ENCODE data around the gene ESRRG.

GRCh38 chr1:216643176-216643575, 80.1 kb downstream of the ESRRG start:
- TF ChIP-seq, protein P1, sequence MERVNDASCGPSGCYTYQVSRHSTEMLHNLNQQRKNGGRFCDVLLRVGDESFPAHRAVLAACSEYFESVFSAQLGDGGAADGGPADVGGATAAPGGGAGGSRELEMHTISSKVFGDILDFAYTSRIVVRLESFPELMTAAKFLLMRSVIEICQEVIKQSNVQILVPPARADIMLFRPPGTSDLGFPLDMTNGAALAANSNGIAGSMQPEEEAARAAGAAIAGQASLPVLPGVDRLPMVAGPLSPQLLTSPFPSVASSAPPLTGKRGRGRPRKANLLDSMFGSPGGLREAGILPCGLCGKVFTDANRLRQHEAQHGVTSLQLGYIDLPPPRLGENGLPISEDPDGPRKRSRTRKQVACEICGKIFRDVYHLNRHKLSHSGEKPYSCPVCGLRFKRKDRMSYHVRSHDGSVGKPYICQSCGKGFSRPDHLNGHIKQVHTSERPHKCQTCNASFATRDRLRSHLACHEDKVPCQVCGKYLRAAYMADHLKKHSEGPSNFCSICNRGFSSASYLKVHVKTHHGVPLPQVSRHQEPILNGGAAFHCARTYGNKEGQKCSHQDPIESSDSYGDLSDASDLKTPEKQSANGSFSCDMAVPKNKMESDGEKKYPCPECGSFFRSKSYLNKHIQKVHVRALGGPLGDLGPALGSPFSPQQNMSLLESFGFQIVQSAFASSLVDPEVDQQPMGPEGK (CRISPR knock-in tag; IDR thresholded peaks at IDR 0.05; ENCODE audit: borderline replicate concordance) = no peak
- no peak for TF ChIP-seq ZNF565 (CRISPR knock-in tag; conservative IDR thresholded peaks at IDR 0.05; ENCODE audit: low read depth)

All from SK-N-SH treated with all-trans-retinoic acid at 6 μM for 48 hours (cell line).